GM12874 (cell line): ENCODE measurements around the gene SHISA3.

Source experiments
- TF ChIP-seq, protein P1 (sequence below): IDR thresholded peaks from 2 replicates; pipeline ENCODE4 v1.5.1; 2011; ENCODE audit warnings: low read depth, mild to moderate bottlenecking, control low read depth, low read length, moderate library complexity; ENCODE audit not compliant: insufficient read depth

The SHISA3 gene

DNA sequence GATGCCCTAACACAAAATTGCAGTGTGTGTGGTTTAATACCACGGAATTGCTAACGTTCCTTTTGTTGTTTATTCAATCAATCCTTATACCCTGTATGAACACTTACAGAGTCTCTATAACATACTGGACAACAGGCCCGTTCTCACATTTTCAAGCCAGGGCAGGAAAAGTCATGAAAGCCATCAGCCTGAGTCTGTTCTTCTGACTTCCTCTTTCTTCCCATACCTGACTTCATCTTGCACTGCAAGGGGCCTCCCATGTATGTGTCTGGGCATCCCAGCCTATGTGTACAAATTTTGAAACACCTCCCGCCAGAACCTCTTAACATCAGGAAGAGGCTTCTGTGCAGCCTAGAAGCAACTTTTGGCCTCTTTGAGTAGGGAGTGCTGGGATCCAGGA lies 4.9 kb upstream of the SHISA3 start:
- TF ChIP-seq, protein P1, sequence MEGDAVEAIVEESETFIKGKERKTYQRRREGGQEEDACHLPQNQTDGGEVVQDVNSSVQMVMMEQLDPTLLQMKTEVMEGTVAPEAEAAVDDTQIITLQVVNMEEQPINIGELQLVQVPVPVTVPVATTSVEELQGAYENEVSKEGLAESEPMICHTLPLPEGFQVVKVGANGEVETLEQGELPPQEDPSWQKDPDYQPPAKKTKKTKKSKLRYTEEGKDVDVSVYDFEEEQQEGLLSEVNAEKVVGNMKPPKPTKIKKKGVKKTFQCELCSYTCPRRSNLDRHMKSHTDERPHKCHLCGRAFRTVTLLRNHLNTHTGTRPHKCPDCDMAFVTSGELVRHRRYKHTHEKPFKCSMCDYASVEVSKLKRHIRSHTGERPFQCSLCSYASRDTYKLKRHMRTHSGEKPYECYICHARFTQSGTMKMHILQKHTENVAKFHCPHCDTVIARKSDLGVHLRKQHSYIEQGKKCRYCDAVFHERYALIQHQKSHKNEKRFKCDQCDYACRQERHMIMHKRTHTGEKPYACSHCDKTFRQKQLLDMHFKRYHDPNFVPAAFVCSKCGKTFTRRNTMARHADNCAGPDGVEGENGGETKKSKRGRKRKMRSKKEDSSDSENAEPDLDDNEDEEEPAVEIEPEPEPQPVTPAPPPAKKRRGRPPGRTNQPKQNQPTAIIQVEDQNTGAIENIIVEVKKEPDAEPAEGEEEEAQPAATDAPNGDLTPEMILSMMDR: no peak

DNA sequence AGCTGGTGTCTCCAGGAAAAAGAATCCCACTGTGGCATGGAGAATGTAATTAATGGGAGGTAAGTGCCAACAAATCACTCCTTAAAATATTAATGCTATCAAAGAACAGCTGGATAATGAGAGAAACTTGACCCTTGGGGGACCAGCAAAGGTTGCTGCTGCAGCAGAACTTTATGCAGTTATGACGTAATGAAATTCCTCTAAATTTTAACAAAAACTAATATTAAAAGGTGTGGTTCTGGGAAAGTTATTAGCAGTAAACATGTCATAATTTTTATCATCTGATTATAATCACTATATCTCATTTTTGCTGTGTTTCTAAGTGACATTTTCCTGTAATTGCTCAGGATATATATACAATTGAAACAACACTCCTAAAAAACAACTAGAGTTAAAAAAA lies 1.7 kb upstream of the SHISA3 start:
- TF ChIP-seq, protein P1: no peak

DNA sequence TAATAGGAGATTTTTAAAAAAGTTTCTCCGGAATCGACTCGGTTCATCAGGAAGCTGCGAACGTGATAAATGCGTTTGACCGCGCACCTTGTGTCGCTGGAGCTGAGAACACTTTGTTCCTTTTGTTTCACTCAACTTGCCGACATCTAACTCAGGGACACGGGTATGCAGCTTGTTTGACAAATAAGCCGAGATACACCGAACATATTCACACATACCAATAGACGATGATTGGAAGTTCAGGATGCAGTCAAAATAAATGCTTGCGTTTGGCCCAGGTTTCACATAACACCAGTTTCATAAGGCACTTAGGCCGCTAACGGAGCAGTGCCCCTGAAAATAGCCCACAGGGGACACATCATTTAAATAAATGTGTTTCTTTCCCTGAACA lies 932 bp upstream of the SHISA3 start:
- TF ChIP-seq, protein P1: no peak

DNA sequence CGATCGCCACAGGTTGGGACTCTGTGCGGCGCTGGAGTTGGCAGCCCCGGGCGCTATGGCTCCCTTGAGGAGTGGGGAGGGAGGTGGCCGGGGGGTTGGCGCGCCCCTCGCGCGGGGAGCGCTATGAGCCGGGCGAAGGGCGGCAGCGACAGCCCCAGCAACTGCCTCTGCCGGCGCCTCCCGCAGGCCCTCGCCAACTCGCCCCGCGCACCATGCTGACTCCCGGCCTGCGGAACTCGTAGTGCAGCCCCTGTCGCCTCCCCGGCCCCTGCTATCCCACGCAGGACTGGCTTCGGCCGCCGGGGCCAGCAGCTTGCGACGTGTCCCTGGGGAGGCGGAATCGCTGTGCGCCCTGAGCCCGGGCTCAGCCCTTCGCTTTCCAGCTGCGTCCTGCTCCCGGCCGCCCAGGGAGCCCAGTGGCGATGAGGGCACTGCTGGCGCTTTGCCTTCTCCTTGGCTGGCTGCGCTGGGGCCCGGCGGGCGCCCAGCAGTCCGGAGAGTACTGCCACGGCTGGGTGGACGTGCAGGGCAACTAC lies 415 bp downstream of the SHISA3 start:
- TF ChIP-seq, protein P1: no peak

DNA sequence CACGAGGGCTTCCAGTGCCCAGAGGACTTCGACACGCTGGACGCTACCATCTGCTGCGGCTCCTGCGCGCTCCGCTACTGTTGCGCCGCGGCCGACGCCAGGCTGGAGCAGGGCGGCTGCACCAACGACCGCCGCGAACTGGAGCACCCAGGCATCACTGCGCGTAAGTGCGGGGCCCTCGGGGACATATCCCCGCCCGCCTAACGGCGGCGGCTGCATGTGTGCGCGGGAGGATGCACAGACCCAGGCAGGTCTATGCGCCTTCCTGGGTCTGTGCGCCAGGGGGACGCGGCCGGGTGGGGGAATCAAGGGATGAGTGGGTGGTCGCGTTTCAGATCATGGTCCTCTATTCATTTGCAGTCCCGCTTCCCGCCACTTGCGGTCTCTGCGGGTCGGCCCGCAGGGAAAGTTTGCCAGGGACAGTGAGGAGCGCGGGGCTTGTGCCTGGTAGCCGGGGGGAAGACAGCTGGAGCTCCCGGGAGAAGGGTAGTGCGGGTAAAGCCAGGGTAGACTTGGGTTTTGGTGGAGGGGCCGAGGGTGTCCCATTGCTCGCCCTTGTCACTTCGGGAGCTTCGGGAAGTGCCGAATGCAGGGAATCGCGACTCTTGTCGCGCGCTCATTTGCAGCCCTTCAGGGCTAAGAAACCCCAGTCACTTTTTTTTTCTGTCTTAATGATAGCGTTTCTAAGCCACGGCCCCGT lies 1.0 kb downstream of the SHISA3 start:
- TF ChIP-seq, protein P1: no peak

DNA sequence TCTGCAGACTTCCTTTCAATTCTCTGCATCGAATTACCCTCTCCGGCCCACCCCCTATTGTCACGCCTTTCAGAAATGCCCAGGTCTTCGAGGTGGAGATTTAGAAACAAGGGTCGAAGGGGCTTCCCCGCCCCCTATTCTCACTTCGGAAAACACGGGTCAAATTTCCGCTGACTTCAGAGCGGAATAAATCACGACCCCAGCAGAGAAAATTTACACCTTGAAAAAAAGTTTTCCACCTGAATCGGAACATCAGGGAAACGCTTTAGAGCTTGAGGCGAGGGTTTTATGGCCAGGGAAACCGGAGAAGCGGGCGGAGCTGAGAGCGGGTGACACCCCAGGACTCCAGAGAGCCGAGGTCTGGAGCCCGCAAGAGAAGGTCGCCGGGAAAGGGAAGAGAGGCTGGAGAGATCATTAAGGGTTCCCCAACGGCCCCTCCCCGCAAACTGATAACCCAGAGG lies 1.6 kb downstream of the SHISA3 start:
- TF ChIP-seq, protein P1: no peak

DNA sequence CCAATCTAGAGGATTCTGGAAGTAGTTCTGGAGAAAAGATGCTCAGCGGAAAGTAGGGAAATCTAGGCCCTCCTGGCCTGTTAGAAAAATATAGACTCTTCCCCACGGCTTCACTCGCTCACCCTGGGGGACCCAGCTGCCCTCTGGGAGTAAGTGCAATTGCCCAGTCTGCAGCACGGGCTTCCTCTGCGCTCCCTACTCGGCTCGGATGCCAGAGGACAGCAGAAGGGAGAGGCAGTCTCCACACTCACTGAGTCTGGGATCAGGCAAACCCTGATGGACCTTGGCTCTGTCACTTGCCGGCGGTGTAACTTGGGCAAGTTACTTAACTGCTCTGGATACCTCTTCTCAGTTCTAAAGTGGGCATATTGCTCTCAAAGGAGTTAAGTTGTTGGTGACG lies 2.1 kb downstream of the SHISA3 start:
- TF ChIP-seq, protein P1: no peak

DNA sequence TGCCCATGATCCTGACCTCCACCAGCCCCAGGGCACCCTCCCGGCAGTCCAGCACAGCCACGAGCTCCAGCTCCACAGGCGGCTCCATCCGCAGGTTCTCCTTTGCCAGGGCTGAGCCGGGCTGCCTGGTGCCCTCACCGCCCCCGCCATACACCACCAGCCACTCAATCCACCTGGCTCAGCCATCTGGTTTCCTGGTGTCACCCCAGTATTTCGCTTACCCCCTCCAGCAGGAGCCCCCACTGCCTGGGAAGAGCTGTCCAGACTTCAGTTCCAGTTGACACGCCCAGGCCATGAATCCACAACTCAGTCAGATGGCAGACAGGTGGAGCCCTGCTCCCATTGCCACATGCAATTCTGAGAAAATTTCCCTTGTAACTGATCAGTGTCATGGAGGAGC lies 3.9 kb downstream of the SHISA3 start:
- TF ChIP-seq, protein P1: no peak
